ENCODE results near the gene MLH1. TPM values are rescaled to one million over a fixed set of nuclear protein-coding genes. Genes with fewer than 3 reads are reported as not detected.
"Not testable (repeated sequence)": the region's sequence is repeated elsewhere in the genome, so short reads cannot be mapped to it uniquely, and the experiment has no call there.

MLH1 gene
- total RNA-seq, 4 donors from 2014 or later, result 28.8 to 57.2 (median 40.9) TPM

- Histone ChIP-seq H3K9me3 (peaks cover 0 to 22% (median 6%) of the 10 kb centered on the region in 4 donors), H3K36me3 (no peaks in the 10 kb centered on the region), H3K4me3 (peak overlapping the region in 3 of 4 donors; percentile 44 to 90 (median 65)), H3K27ac (peak overlapping the region in 2 of 4 donors; percentile 81 to 85), H3K27me3 (peaks cover 0 to 5% of the 10 kb centered on the region in 2 donors), H3K4me1 (peaks cover 0 to 32% (median 8%) of the 10 kb centered on the region in 4 donors)
- TF ChIP-seq CTCF (IDR thresholded peaks at IDR 0.05), result no peak
- no peak for TF ChIP-seq POLR2A (IDR thresholded peaks at IDR 0.05)
- no peak for TF ChIP-seq EP300 (IDR thresholded peaks at IDR 0.05)
- 72 to 78% methylated on average over 28 of the region's 28 CpGs for WGBS, 2 donors
- DNase-seq (ENCODE audit: low spot score in 2 of 2), result no peak
Measured at GRCh38 chr3:36945333-36945980, 47.9 kb upstream of the MLH1 start.

- not testable (repeated sequence) for H3K36me3 ChIP-seq; H3K27ac ChIP-seq; H3K4me3 ChIP-seq; DNase-seq (ENCODE audit: low spot score in 2 of 2); H3K27me3 ChIP-seq
- peaks cover 0 to 22% (median 6%) of the 10 kb centered on the region in 4 donors for H3K9me3 ChIP-seq
- 95 to 96% methylated on average over 5 of the region's 5 CpGs for WGBS, 2 donors
- peaks cover 0 to 12% (median 8%) of the 10 kb centered on the region in 4 donors for H3K4me1 ChIP-seq
Measured at GRCh38 chr3:36947814-36948213, 45.5 kb upstream of the MLH1 start.

DNA sequence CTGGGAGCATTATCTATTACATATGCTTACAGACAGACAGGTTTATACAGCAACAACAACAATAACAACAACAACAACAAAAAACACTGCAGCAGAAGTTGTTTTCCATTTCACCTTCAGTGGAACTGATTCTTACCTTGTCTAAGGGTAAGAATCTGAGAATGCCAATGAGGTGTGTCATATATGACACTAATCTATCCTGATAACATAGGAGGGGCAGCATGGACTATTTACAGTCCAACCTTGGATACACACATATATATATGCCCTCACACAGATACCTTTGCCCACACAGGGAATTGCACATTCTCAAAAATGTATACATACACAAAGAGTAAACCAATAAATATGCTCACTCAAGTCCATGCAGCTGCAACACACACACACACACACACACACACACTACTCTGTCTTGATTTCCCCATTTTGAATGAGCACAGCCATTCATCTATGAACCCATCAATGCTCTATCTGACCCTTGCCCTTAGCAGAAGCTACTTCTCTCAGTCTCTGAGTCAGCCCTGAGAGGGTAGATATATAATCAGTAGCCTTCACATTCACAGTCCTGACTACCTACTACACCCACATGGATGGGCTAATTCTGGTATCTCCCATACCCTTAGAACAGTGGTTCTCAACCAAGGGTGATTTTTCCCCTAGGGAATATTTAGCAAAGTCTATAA is 38.7 kb upstream of the MLH1 start:
- Histone ChIP-seq H3K9me3 (no peaks in the 10 kb centered on the region), H3K27me3 (no peaks in the 10 kb centered on the region), H3K4me1 (peaks cover 0 to 4% (median 0%) of the 10 kb centered on the region in 4 donors), H3K4me3 (no peak overlapping the region), H3K27ac (no peak overlapping the region), H3K36me3 (no peaks in the 10 kb centered on the region)
- TF ChIP-seq CTCF (IDR thresholded peaks at IDR 0.05) (no peak), POLR2A (IDR thresholded peaks at IDR 0.05) (no peak), EP300 (IDR thresholded peaks at IDR 0.05) (no peak)
- no peak for DNase-seq (ENCODE audit: low spot score in 2 of 2)

DNA sequence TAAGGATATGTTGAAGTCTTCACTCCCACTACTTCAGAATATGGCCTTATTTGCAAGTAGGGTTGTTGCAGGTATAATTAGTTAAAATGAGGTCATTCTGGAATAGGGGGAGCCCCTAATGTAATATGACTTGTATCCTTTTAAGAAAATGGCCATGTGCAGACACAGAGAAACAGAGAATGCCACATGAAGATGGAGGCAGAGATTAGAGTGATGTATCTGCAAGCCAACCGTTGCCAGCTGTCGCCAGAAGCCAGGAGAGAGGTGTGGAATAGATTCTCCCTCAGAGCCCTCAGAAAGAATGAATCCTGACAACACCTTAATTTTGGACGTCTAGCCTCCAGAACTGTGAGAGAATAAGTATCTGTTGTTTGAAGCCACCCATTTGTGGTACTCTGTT is 37.2 kb upstream of the MLH1 start:
- no peak overlapping the region for H3K27ac ChIP-seq
- no peaks in the 10 kb centered on the region for H3K9me3 ChIP-seq
- WGBS, 2 donors, result 84 to 86% methylated on average over 3 of the region's 3 CpGs
- TF ChIP-seq POLR2A (IDR thresholded peaks at IDR 0.05), result no peak
- TF ChIP-seq CTCF (IDR thresholded peaks at IDR 0.05), result no peak
- no peak for TF ChIP-seq EP300 (IDR thresholded peaks at IDR 0.05)
- DNase-seq (ENCODE audit: low spot score in 2 of 2), result no peak
- no peaks in the 10 kb centered on the region for H3K36me3 ChIP-seq
- peaks cover 0 to 4% (median 0%) of the 10 kb centered on the region in 4 donors for H3K4me1 ChIP-seq
- no peak overlapping the region for H3K4me3 ChIP-seq
- H3K27me3 ChIP-seq, result no peaks in the 10 kb centered on the region

DNA sequence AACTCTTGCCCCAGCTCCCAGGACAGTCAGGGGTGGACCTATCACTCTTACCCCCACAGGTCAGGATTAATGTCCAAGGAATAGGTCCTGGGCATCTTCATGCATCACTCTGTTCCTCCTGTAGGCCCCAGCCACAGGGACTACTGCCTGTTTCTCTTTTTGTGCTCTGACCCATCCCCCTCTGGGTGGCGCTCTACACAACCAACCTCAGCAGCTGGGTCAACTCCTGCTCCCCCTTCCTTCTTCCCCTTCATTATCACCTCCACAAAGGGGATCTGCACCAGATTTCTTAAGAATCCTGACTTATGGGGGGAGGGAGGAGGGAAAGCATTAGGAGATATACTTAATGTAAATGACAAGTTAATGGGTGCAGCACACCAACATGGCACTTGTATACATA is 36.3 kb upstream of the MLH1 start:
- no peaks in the 10 kb centered on the region for H3K36me3 ChIP-seq
- 95 to 96% methylated on average over 1 of the region's 1 CpG for WGBS, 2 donors
- H3K9me3 ChIP-seq, result no peaks in the 10 kb centered on the region
- no peak overlapping the region for H3K4me3 ChIP-seq
- no peak overlapping the region for H3K27ac ChIP-seq
- no peak for DNase-seq (ENCODE audit: low spot score in 2 of 2)
- peaks cover 0 to 4% (median 0%) of the 10 kb centered on the region in 4 donors for H3K4me1 ChIP-seq
- no peaks in the 10 kb centered on the region for H3K27me3 ChIP-seq
- TF ChIP-seq CTCF (IDR thresholded peaks at IDR 0.05), result no peak
- no peak for TF ChIP-seq POLR2A (IDR thresholded peaks at IDR 0.05)
- TF ChIP-seq EP300 (IDR thresholded peaks at IDR 0.05), result no peak

All from tibial nerve (tissue), 4 donors.